Kidney (tissue), 14 donors: Measurements from ENCODE around the gene PITPNC1. TPM values are rescaled to one million over a fixed set of nuclear protein-coding genes. Genes with fewer than 3 reads are reported as not detected.

Source experiments
- DNase-seq, 5 donors: peaks; one replicate each; pipeline ENCODE4 v3.0.0-alpha.2; 2013 to 2020
- FAIRE-seq: peaks from 2 replicates; lab custom pipeline; 2012; peaks lifted over from hg19 to GRCh38; lab: Jason Lieb, UNC
- H3K27ac ChIP-seq, 2 donors: one replicate each; pipeline ENCODE4 v1.7.0; 2013; ENCODE audit warnings: low read depth in 2 of 2, low read length in 2 of 2, inconsistent platforms in 1 of 2
- H3K27me3 ChIP-seq: one replicate; pipeline ENCODE4 v1.7.1; 2013; ENCODE audit warnings: low read length, inconsistent platforms; ENCODE audit not compliant: control insufficient read depth, insufficient read depth
- H3K36me3 ChIP-seq, 3 donors: one replicate each; pipeline versions ENCODE4 v1.7.0 to v1.7.1; 2013; ENCODE audit warnings: low read length in 3 of 3, control low read depth in 1 of 3, inconsistent platforms in 1 of 3; ENCODE audit not compliant: insufficient read depth in 3 of 3, control insufficient read depth in 2 of 3
- H3K4me1 ChIP-seq, 3 donors: one replicate each; pipeline versions ENCODE4 v1.7.0 to v1.7.1; 2013; ENCODE audit warnings: low read length in 3 of 3, inconsistent platforms in 1 of 3, low read depth in 1 of 3; ENCODE audit not compliant: control insufficient read depth in 2 of 3, insufficient read depth in 2 of 3
- H3K4me3 ChIP-seq, 3 donors: one replicate each; pipeline versions ENCODE4 v1.7.0 to v1.8.1; 2013; ENCODE audit warnings: low read length in 3 of 3, control low read depth in 1 of 3, inconsistent platforms in 1 of 3
- H3K9ac ChIP-seq, 3 donors: one replicate each; pipeline versions ENCODE4 v1.7.0 to v1.7.1; 2013; ENCODE audit warnings: low read length in 3 of 3, control low read depth in 1 of 3, inconsistent platforms in 1 of 3
- H3K9me3 ChIP-seq, 3 donors: one replicate each; pipeline versions ENCODE4 v1.7.0 to v1.7.1; 2013; ENCODE audit warnings: low read length in 3 of 3, control low read depth in 1 of 3, inconsistent platforms in 1 of 3; ENCODE audit not compliant: control insufficient read depth in 2 of 3, insufficient read depth in 1 of 3
- intact Hi-C: fragments of 100-400 bp; cut with DNase I; formaldehyde crosslinking; loops from one replicate; pipeline ENCODE4 v1.11.1; 2022
- polyA plus RNA-seq: library from polyadenylated mRNA; stranded (reverse); fragments of 350-450 nt; fragmentation: Illumina TruSeq; extraction: RNeasy Lipid Tissue Mini Kit (QIAGEN cat#74804); gene quantifications from one replicate; pipeline ENCODE4 v1.2.3, GENCODE V29; 2014; ENCODE audit warnings: low read depth, low replicate concordance; ENCODE audit not compliant: insufficient read depth
- total RNA-seq: library from RNA; stranded (reverse); fragmentation: NEBNext Ultra II Directional; extraction: Animal tissue kit (Norgen Biotek cat#: 25700); gene quantifications from one replicate; pipeline ENCODE4 v1.2.1, GENCODE V29; 2021
- TF ChIP-seq, protein P1 (sequence below): IDR thresholded peaks from 3 replicates; pipeline ENCODE4 v1.5.1; 2012; ENCODE audit warnings: mild to moderate bottlenecking, moderate library complexity, borderline replicate concordance; ENCODE audit not compliant: insufficient read depth; ENCODE audit errors: extremely low read depth
- donor health status: control.
- donor health status: control.
- donor health status: control.
- donor health status: control.
- donor health status: control.
- donor health status: DM: yes; HTN: yes; CAD: no.
- donor health status: Normal renal cell carcinoma (clear cell type).

Gene PITPNC1
- total and polyA plus RNA-seq, 2 donors from 2014 or later = 14.2 to 41.3 TPM

DNA sequence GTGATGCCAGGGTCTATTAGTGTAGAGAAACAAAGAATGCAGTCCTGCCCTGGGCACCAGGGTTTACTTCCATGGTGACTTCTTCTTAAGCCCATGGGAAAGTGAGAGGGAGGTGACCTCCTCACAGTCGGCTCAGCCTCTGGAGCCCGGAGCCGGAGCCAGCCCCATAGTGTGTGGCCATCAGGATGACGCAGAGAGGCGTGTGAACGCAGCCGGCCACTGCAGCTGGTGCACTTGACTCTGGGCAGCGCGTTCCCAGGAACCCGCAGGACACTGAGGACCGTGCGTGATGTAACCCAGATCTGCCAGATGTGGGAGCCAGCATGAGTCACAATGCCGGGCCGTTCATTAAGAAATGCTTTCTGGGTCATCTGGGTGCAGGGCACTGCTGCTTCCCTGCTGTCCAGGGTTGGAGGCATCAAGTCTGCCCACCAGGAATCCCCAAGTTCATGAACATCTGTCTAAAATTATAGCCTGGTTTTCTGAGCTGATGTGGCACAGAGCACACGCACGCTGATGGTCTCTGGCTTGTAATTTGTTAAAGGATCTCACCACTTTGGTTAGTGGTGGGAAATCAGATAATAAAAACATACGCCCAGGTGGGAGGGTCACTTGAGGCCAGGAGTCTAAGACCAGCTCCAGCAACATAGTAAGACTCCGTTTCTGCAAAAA lies 114.1 kb downstream of the PITPNC1 start:
- no peaks in the 10 kb centered on the region for H3K36me3 ChIP-seq
- no peaks in the 10 kb centered on the region for H3K27me3 ChIP-seq
- H3K4me1 ChIP-seq = peaks cover 3 to 26% (median 4%) of the 10 kb centered on the region in 3 donors
- no peaks in the 10 kb centered on the region for H3K9me3 ChIP-seq
- peak overlapping the region in 2 of 3 donors; percentile 42 to 44 for H3K4me3 ChIP-seq
- TF ChIP-seq, protein P1, sequence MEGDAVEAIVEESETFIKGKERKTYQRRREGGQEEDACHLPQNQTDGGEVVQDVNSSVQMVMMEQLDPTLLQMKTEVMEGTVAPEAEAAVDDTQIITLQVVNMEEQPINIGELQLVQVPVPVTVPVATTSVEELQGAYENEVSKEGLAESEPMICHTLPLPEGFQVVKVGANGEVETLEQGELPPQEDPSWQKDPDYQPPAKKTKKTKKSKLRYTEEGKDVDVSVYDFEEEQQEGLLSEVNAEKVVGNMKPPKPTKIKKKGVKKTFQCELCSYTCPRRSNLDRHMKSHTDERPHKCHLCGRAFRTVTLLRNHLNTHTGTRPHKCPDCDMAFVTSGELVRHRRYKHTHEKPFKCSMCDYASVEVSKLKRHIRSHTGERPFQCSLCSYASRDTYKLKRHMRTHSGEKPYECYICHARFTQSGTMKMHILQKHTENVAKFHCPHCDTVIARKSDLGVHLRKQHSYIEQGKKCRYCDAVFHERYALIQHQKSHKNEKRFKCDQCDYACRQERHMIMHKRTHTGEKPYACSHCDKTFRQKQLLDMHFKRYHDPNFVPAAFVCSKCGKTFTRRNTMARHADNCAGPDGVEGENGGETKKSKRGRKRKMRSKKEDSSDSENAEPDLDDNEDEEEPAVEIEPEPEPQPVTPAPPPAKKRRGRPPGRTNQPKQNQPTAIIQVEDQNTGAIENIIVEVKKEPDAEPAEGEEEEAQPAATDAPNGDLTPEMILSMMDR = no peak
- FAIRE-seq (no peak), DNase-seq (peak in 4 of 5 donors; percentile 47 to 91 (median 66))
- peak overlapping the region; percentile 63 to 74 for H3K27ac ChIP-seq
- intact Hi-C loops = no loop called here
- peak overlapping the region in 1 of 3 donors; percentile 29 for H3K9ac ChIP-seq

DNA sequence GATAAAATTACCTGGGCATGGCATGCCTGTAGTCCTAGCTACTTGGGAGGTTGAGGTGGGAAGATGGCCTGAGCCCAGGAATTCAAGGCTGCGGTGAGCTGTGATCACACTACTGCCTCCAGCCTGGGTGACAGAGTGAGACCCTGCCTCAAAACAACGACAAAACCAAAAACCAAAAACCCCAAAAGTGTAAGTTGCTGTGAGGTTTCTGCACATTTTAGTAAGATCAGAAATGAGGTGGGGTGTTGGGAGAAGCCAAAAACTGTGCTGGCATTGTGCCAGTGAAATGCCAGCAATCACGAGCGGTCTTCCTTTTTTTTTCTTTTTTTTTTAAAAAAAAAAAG lies 114.6 kb downstream of the PITPNC1 start:
- Histone ChIP-seq H3K9me3 (no peaks in the 10 kb centered on the region), H3K27ac (peak overlapping the region; percentile 63 to 74), H3K4me1 (peaks cover 3 to 26% (median 4%) of the 10 kb centered on the region in 3 donors), H3K36me3 (no peaks in the 10 kb centered on the region), H3K4me3 (peak overlapping the region in 1 of 3 donors; percentile 44), H3K27me3 (no peaks in the 10 kb centered on the region), H3K9ac (peak overlapping the region in 1 of 3 donors; percentile 29)
- FAIRE-seq (no peak), DNase-seq (no peak)
- TF ChIP-seq, protein P1 = no peak
- intact Hi-C loops = no loop called here

DNA sequence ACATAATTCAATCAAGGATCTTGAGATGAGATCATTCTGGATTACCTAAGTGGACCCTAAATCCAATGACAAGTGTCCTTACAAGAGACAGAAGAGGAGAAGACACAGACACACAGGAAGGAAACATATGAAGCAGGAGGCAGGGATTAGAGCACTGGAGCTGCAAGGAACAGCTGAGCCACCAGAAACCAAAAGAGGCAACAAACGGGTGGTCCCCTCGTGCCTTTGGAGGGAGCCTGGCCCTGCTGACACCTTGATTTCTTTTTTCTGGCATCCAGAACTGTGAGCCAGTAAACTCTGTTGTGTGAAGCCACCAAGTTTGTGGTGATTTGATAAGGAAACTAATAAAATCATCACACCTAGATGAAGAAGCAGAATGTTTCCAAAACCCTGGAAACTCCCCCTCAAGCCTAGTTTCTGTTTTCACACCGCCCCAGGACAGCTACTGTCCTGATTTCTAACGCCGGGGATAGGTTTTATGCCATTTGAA lies 115.2 kb downstream of the PITPNC1 start:
- no peak for DNase-seq
- Histone ChIP-seq H3K36me3 (no peaks in the 10 kb centered on the region), H3K9me3 (no peaks in the 10 kb centered on the region), H3K4me3 (no peak overlapping the region), H3K27ac (no peak overlapping the region), H3K27me3 (no peaks in the 10 kb centered on the region), H3K9ac (no peak overlapping the region), H3K4me1 (peaks cover 3 to 26% (median 4%) of the 10 kb centered on the region in 3 donors)
- intact Hi-C loops = no loop called here
- no peak for FAIRE-seq
- TF ChIP-seq, protein P1 = no peak
